T-helper 17 cell (primary cell): ENCODE results near the gene LSAMP. TPM values are rescaled to one million over a fixed set of nuclear protein-coding genes. Genes with fewer than 3 reads are reported as not detected.

ENCODE experiments used
- ATAC-seq: fragments of 150-1000 bp; cut with Tn5 transposase; 2 replicates; pipeline ENCODE4 v1.10.0; 2021; ENCODE audit warnings: mild to moderate bottlenecking, moderate library complexity
- DNase-seq, 3 donors: peaks; one replicate each; pipeline versions ENCODE4 v3.0.0 to v3.0.0-alpha.2; 2020 to 2021
- H3K9me3 ChIP-seq: one replicate; pipeline ENCODE4 v1.7.0; 2013; ENCODE audit warnings: low read length, mild to moderate bottlenecking; ENCODE audit not compliant: control insufficient read depth, poor library complexity, severe bottlenecking
- H3K27ac Mint-ChIP-seq: one replicate; pipeline ENCODE4 v1.8.0; 2022; ENCODE audit warnings: mild to moderate bottlenecking, moderate library complexity, mixed read lengths
- H3K27me3 Mint-ChIP-seq: one replicate; pipeline ENCODE4 v1.8.0; 2022; ENCODE audit warnings: mixed read lengths
- H3K36me3 Mint-ChIP-seq: one replicate; pipeline ENCODE4 v1.8.0; 2022; ENCODE audit warnings: low read depth, mixed read lengths
- H3K4me1 Mint-ChIP-seq: one replicate; pipeline ENCODE4 v1.8.0; 2022; ENCODE audit warnings: mild to moderate bottlenecking, mixed read lengths
- H3K4me3 Mint-ChIP-seq: one replicate; pipeline ENCODE4 v1.8.0; 2022; ENCODE audit warnings: mild to moderate bottlenecking, moderate library complexity, mixed read lengths
- total RNA-seq, 4 donors: library from RNA in 2 of 4; stranded (reverse) in 2 of 4; gene quantifications; one replicate each; pipeline ENCODE4 v1.2.3 and lab custom pipeline; 2022 to 2026

Gene LSAMP
- total RNA-seq, 2 donors from 2014 or later, result not detected

DNA sequence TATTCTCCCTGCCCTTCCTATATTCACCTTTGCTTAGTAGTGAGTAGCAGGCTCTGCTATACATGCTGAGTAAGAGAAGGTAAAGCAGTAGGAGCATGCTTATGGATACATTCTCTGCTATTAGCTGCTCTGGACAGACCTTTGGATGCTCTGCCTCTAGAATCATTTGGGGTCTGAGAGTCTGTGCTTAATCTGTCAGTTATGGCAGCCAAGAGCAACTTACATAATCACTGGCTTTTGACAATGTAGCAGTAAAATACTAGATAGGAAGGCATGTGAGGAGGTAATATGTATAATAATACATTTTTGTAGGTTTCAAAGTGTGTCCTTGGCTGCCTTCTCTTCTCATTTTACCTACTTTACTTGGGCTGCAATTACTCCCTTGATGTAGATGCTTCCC lies 544.3 kb downstream of the LSAMP start:
- Mint-ChIP-seq H3K27ac (no peak overlapping the region), H3K27me3 (peaks cover 8% of the 10 kb centered on the region), H3K4me1 (no peaks in the 10 kb centered on the region), H3K4me3 (no peak overlapping the region), H3K36me3 (no peaks in the 10 kb centered on the region)
- no peak for DNase-seq
- no peak for ATAC-seq
- no peaks in the 10 kb centered on the region for H3K9me3 ChIP-seq

DNA sequence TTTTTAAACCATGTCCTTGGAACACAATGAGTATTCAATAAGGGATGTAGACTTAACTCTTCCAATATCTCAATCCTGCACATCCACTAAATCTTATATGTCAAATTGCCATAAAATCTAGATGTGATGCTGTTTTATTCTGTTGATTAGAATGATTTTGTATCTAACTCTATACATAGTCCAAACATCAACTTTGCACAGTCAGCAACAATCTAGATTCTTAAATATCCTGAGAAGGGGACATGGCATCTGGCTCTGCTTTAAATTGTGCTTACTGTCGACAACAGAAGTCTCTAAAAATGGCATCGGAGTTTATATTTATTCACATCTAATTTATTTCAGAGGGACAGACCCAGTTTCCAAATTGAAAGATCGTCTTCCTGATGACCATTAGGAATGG lies 545.8 kb downstream of the LSAMP start:
- DNase-seq (no peak), ATAC-seq (no peak)
- Mint-ChIP-seq H3K36me3 (no peaks in the 10 kb centered on the region), H3K27ac (no peak overlapping the region), H3K27me3 (peaks cover 17% of the 10 kb centered on the region), H3K4me1 (no peaks in the 10 kb centered on the region), H3K4me3 (no peak overlapping the region)
- no peaks in the 10 kb centered on the region for H3K9me3 ChIP-seq

GRCh38 chr3:115898656-115899410 lies 546.5 kb downstream of the LSAMP start:
- no peak for ATAC-seq

DNA sequence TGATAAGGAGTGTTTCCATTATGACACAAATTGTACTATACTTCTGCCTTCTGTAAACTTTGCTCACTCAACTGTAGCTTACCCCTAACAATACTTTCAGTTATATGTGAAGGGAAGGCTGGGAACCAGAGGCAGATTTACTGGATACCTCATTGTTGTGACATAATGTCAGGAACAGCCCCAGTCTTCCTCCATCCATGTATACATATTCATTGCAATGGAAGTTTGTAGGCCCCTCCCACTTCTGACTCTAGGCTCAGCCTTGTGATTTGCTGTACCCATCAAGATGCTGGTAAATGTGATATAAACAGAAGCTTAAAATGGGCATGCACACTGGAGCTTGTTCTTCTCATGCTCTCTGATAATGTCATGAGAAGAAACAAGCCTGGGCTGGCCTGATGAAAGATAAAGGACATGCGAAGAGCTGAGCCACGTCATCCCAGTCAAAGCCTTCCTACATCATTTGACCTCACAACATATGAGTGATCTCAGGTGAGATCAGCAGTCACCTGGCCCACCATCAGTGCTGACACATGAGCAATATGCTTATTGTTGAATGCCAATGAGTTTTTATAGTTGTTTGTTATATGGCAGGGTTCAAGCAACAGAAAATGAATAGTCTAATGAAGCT lies 554.2 kb downstream of the LSAMP start:
- Mint-ChIP-seq H3K36me3 (no peaks in the 10 kb centered on the region), H3K27ac (no peak overlapping the region), H3K27me3 (peaks cover 44% of the 10 kb centered on the region), H3K4me1 (no peaks in the 10 kb centered on the region), H3K4me3 (no peak overlapping the region)
- no peak for ATAC-seq
- no peaks in the 10 kb centered on the region for H3K9me3 ChIP-seq
- no peak for DNase-seq

More at GRCh38 chr3:115898656-115899410, 546.5 kb downstream of the LSAMP start:
- H3K4me1 Mint-ChIP-seq, result no peaks in the 10 kb centered on the region
- no peaks in the 10 kb centered on the region for H3K36me3 Mint-ChIP-seq
- no peak for DNase-seq
- H3K9me3 ChIP-seq, result no peaks in the 10 kb centered on the region
- H3K27me3 Mint-ChIP-seq, result peaks cover 22% of the 10 kb centered on the region
- no peak overlapping the region for H3K27ac Mint-ChIP-seq
- H3K4me3 Mint-ChIP-seq, result no peak overlapping the region

DNA sequence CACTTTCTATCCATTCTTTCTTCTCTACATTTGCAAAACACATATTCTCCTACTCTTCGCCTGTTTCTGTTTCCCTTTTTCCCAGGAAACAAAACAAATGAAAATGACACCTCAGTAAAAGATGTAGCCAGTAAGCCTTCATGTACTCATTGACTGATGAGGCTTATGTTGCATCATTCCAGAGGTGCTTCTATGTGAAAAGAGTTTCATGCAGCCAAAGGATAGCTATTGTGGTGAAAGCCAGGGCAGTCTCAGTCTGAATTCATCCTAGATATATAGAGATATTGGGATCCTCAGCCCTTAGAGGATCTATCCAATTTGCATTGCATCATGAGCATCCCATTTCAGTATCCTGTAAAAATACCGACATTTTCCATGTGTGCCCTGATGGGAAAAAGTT lies 554.7 kb downstream of the LSAMP start:
- peaks cover 40% of the 10 kb centered on the region for H3K27me3 Mint-ChIP-seq
- H3K4me1 Mint-ChIP-seq, result no peaks in the 10 kb centered on the region

DNA sequence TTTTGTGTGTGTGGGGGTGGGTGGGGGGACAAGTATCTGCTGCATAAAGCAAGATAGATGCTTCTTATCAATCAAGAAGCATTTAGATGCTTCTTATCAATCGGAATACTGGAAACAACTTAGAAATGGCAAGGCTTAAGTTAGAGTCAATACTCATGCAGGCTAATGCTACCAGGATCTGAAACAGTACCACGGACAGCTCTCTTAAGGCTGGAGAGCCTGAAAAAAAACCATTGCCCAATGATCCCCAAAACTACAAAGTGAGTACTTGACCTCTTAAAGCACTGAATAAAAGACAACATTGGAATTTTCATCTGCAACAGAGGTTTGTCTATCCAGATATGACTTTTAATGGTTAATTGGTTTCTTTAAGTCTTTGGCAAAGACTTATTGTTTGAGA lies 559.7 kb downstream of the LSAMP start:
- ATAC-seq (no peak), DNase-seq (no peak)
- Mint-ChIP-seq H3K27ac (no peak overlapping the region), H3K27me3 (peaks cover 16% of the 10 kb centered on the region), H3K4me3 (no peak overlapping the region), H3K4me1 (no peaks in the 10 kb centered on the region), H3K36me3 (no peaks in the 10 kb centered on the region)
- H3K9me3 ChIP-seq, result no peaks in the 10 kb centered on the region

More for the DNA sequence above, 554.7 kb downstream of the LSAMP start:
- Mint-ChIP-seq H3K36me3 (no peaks in the 10 kb centered on the region), H3K4me3 (no peak overlapping the region), H3K27ac (no peak overlapping the region)
- no peaks in the 10 kb centered on the region for H3K9me3 ChIP-seq
- DNase-seq (no peak), ATAC-seq (no peak)

DNA sequence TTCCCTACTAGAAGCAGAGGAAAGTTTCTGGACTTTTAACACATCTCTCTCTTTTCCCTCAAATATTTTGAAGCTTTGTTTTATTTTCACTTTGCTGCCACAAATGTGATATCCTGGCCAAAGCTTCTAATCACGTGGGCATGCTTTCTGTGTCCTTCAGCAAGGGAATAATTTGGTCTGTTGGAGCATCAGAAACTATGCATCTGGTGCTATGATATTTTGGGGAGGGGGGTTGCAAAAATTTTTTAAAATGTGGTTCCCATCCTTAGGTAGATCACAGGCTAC lies 567.7 kb downstream of the LSAMP start:
- ATAC-seq (no peak), DNase-seq (no peak)
- Mint-ChIP-seq H3K36me3 (peaks cover 3% of the 10 kb centered on the region), H3K27me3 (peaks cover 8% of the 10 kb centered on the region), H3K27ac (no peak overlapping the region), H3K4me3 (no peak overlapping the region), H3K4me1 (peaks cover 5% of the 10 kb centered on the region)
- H3K9me3 ChIP-seq, result no peaks in the 10 kb centered on the region

DNA sequence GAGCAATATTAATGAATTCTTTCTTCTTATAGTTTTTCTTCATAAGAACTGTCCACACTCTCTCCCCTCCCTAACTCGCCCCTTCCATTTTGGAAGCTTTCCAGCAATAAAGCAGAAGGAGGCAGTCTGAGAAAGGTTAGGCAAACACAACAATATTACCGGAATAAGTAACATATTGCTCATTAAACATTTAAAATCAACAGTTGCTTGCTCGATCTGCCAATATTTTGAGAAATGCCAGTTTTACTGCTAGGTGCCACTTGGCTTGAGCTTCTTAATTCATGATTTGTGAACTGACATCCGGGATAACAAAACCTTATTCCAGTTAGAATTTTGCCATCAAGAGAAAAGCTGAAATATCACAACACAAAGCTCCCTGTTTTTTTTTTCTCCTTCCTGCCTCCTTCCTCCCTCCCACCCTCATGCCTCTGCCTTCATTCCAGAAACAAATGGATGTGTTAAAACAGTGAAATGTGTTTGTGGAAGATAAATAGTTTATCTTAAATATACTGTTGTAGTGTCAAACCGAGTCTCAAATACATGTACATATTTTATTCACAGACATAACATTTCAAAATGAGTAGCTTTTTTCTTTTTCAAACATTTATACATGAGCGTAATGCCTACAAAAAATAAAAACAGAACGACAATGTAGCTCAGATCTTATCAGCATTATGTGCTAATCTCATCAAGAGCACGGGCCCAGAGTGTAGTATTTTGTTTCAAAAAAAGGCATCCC lies 568.2 kb downstream of the LSAMP start:
- H3K9me3 ChIP-seq, result no peaks in the 10 kb centered on the region
- H3K36me3 Mint-ChIP-seq, result peaks cover 5% of the 10 kb centered on the region
- DNase-seq (no peak), ATAC-seq (no peak)
- peaks cover 5% of the 10 kb centered on the region for H3K4me1 Mint-ChIP-seq
- H3K27me3 Mint-ChIP-seq, result peaks cover 12% of the 10 kb centered on the region
- no peak overlapping the region for H3K4me3 Mint-ChIP-seq
- H3K27ac Mint-ChIP-seq, result no peak overlapping the region

GRCh38 chr3:115875460-115875859 lies 569.8 kb downstream of the LSAMP start:
- H3K4me3 Mint-ChIP-seq, result no peak overlapping the region
- peaks cover 24% of the 10 kb centered on the region for H3K27me3 Mint-ChIP-seq
- ATAC-seq (no peak), DNase-seq (no peak)
- no peaks in the 10 kb centered on the region for H3K9me3 ChIP-seq
- H3K27ac Mint-ChIP-seq, result no peak overlapping the region
- peaks cover 5% of the 10 kb centered on the region for H3K36me3 Mint-ChIP-seq
- H3K4me1 Mint-ChIP-seq, result peaks cover 5% of the 10 kb centered on the region

GRCh38 chr3:115871735-115872134 lies 573.6 kb downstream of the LSAMP start:
- Mint-ChIP-seq H3K36me3 (peaks cover 6% of the 10 kb centered on the region), H3K27ac (no peak overlapping the region), H3K4me1 (peaks cover 3% of the 10 kb centered on the region), H3K27me3 (peaks cover 32% of the 10 kb centered on the region), H3K4me3 (no peak overlapping the region)
- H3K9me3 ChIP-seq, result no peaks in the 10 kb centered on the region
- DNase-seq (no peak), ATAC-seq (no peak)

DNA sequence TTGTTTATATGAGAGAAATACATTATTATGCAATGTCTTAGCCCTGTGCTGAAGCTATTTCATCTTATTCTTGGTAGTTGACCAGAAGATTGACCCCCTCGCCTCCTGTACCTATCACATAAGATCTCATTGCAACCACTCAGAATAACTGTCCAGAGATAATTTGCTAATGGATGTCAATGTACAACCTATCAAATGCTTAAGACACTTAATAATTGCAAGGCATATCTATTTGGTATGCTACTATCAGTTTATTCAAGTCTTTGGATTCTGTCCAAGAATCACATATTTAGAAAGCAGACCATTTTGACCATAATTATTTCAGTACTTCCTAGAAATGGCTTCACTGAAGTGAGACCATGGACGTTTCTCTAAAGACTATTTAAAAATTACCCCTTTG lies 580.4 kb downstream of the LSAMP start:
- H3K27me3 Mint-ChIP-seq, result peaks cover 52% of the 10 kb centered on the region
- H3K4me1 Mint-ChIP-seq, result no peaks in the 10 kb centered on the region
- no peak for DNase-seq
- ATAC-seq, result no peak
- peaks cover 2% of the 10 kb centered on the region for H3K36me3 Mint-ChIP-seq
- H3K27ac Mint-ChIP-seq, result no peak overlapping the region
- H3K9me3 ChIP-seq, result no peaks in the 10 kb centered on the region
- H3K4me3 Mint-ChIP-seq, result no peak overlapping the region

DNA sequence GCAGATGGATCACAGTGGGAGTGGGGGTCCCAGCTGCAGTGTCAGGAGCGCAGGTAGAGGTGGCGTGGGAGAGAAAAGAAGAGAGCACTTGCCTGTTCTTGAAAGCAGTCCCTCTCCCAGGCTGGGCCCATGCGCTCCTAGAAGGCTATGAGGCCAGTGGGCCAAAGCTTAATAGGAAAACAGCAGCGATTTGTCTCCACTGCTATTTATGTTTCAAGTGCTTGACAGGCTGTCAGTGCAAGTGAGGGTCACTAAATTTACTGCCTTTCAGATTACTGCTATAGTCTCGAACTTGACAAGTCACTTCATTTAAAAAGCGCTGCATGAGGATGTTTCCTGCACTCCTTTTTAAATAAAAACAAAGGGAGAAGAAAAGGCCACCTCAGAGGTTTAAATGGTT lies 582.4 kb downstream of the LSAMP start:
- no peak for ATAC-seq
- Mint-ChIP-seq H3K36me3 (peaks cover 2% of the 10 kb centered on the region), H3K27ac (no peak overlapping the region), H3K4me3 (no peak overlapping the region), H3K4me1 (no peaks in the 10 kb centered on the region), H3K27me3 (peaks cover 65% of the 10 kb centered on the region)
- DNase-seq, result no peak
- no peaks in the 10 kb centered on the region for H3K9me3 ChIP-seq

- no peaks in the 10 kb centered on the region for H3K36me3 Mint-ChIP-seq
- H3K4me1 Mint-ChIP-seq, result no peaks in the 10 kb centered on the region
- H3K4me3 Mint-ChIP-seq, result no peak overlapping the region
- ATAC-seq (no peak), DNase-seq (no peak)
- no peaks in the 10 kb centered on the region for H3K9me3 ChIP-seq
- H3K27ac Mint-ChIP-seq, result no peak overlapping the region
- H3K27me3 Mint-ChIP-seq, result peaks cover 72% of the 10 kb centered on the region
Observed at GRCh38 chr3:115862099-115862498, 583.2 kb downstream of the LSAMP start.
